Uterus (tissue), 2 donors: ENCODE results near the gene ZNF536.

Experiments used
- CTCF ChIP-seq, 4 experiments: fragments of 200-600 bp in 2 of 4; fragments of 450-650 bp in 2 of 4; sonication (generic) in 2 of 4; IDR thresholded peaks; one replicate each; pipeline ENCODE4 v1.5.1; 2016 to 2019; ENCODE audit warnings: antibody characterized with exemption in 4 of 4, mild to moderate bottlenecking in 2 of 4, moderate library complexity in 1 of 4
- POLR2A ChIP-seq, 2 donors: fragments of 450-650 bp; IDR thresholded peaks; one replicate each; pipeline ENCODE4 v1.6.1; 2016; ENCODE audit warnings: antibody characterized with exemption in 2 of 2, mild to moderate bottlenecking in 1 of 2, moderate library complexity in 1 of 2

GRCh38 chr19:30330266-30330665 is 41.9 kb upstream of the ZNF536 start:
- TF ChIP-seq CTCF (IDR thresholded peaks at IDR 0.05), result no peak
- no peak for TF ChIP-seq POLR2A (IDR thresholded peaks at IDR 0.05)
